ENCODE results near the gene HHEX. TPM values are rescaled to one million over a fixed set of nuclear protein-coding genes. Genes with fewer than 3 reads are reported as not detected.
A peak's percentile ranks its signal among the peaks of the same experiment; 100 is the strongest.

Gene HHEX
- total RNA-seq, 2 experiments from 2014 or later: 0.11 TPM; not detected in 1

DNA sequence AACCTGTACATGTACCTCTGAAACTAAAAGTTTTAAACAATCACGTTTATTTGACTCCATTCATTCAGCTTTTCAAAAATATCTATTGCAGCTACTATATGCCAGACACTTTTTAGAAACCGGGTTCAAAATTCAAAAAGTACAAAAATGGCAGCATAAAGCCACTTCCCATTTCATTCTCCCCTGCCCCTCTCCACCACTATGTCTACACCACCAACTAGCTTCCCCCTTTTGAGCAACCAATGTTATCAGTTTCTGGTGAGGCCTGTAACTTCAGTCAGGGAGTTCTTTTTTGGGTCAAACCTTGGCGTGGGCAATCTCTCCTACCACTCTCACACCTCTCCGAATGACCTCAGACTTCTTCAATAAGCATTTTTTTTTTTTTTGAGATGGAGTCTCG is 11.5 kb upstream of the HHEX start:
- Mint-ChIP-seq H3K27me3 (peaks cover 2% of the 10 kb centered on the region), H3K4me1 (no peaks in the 10 kb centered on the region), H3K9me3 (ENCODE audit: low read depth) (no peaks in the 10 kb centered on the region), H3K4me3 (no peak overlapping the region), H3K36me3 (ENCODE audit: low read depth) (no peaks in the 10 kb centered on the region), H3K27ac (no peak overlapping the region)
- POLR2A ChIA-PET: no interaction called here
- DNase-seq: no peak
- CTCF ChIA-PET: interaction anchor here (0.6 kb wide), 1 partner anchor 1478 kb away, joined by 3 read pairs; no protein-coding TSS in a partner anchor
- intact Hi-C loops (cut with DNase I, micrococcal nuclease): no loop called here
- ATAC-seq: no peak

DNA sequence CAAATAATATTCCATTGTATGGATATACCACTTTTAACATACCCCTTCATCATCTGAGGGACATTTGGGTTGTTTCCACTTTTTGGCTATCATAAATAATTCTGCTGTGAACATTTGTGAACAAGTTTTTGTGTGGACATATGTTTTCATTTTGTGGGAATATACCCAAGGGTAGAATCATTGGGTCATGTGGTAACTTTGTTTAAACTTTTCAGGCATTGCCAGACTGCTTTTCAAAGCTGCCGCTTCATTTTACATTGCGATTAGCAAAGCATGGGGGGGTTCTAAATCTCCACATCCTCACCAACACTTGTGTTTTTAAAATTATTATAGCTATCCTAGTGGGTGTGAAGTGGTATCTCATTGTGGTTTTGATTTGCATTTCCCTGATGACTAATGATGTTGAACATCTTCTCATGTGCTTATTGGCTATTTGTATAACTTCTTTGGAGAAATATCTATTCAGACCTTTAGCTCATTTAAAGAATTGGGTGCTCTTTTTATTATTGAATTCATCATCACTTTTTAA is 8.4 kb upstream of the HHEX start:
- intact Hi-C loops (cut with DNase I, micrococcal nuclease): no loop called here
- Mint-ChIP-seq H3K4me3 (no peak overlapping the region), H3K36me3 (ENCODE audit: low read depth) (no peaks in the 10 kb centered on the region), H3K27me3 (peaks cover 17% of the 10 kb centered on the region), H3K4me1 (no peaks in the 10 kb centered on the region), H3K27ac (no peak overlapping the region), H3K9me3 (ENCODE audit: low read depth) (peaks cover 2% of the 10 kb centered on the region)
- ChIA-PET CTCF (interaction anchor here (0.7 to 1.6 kb wide), 2 partner anchors 9 to 165 kb away, joined by 3 to 4 read pairs; no protein-coding TSS in a partner anchor), POLR2A (interaction anchor here (0.9 kb wide), 1 partner anchor 88 kb away, joined by 3 read pairs; the partner anchor contains the start of gene KIF11)
- DNase-seq: no peak
- no peak for ATAC-seq

DNA sequence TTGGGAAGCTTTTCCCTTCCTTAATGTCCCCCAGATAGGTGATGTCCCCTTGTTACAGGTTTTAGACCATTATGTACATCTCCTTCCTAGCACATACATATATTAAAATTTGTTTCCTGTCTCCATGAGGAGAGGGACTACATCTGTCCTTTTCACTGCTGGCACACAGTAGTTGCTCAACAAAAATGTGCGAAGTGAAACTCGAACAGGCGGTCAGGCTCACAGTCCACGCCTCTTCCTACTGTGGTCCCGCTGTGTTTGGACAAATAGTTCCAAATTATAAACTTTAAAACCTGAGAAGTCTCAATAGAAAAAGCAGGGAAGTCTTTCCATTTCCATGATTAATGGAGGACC is 1.2 kb upstream of the HHEX start:
- Mint-ChIP-seq H3K4me1 (peaks cover 20% of the 10 kb centered on the region), H3K4me3 (peak overlapping the region; percentile 51), H3K36me3 (ENCODE audit: low read depth) (no peaks in the 10 kb centered on the region), H3K9me3 (ENCODE audit: low read depth) (peaks cover 2% of the 10 kb centered on the region), H3K27ac (no peak overlapping the region), H3K27me3 (peaks cover 53% of the 10 kb centered on the region)
- ChIA-PET CTCF (interaction anchor here (0.8 to 1.4 kb wide), 2 partner anchors 41 to 160 kb away, joined by 3 read pairs; partner anchors contain the start of gene EXOC6), POLR2A (interaction anchor here (0.6 kb wide), 1 partner anchor 164 kb away, joined by 5 read pairs; no protein-coding TSS in a partner anchor)
- DNase-seq (no peak), ATAC-seq (no peak)
- intact Hi-C loops (cut with DNase I, micrococcal nuclease): no loop called here

DNA sequence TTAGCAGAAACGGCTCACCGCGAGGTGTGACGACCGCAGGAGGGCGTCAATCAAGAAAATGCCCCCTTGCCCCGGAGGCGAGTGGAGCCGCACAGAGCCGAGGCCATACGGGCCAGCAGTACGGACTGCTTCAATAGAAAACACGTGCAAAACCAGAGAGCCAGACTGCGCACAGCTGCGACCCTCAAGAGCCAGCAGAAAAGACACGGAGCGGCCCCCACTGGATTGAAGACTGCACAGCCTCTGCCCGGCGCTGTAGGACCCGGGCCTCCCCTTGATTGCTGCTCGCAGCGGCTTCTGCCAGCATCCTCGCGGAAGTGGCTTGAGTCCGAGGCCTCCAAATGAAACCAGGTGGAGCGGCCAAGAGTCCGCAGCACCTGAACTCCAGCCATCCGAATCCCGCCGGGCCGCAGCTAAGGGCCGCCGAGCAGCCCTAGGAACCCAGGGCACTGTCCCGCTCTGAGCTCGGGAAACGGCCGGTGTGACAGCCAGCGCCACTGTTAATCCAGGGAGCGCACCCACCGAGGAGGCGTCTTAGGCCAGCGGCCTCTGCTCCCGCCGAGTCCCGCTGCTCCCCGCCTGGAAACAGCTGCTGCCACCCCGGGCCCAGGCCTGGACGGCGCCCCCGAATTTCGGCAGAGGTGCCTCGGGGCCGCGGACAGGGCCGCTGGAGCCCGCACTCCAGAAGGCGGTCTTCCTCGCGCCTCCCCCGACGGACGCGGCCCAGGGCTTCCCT is 660 bp upstream of the HHEX start:
- DNase-seq (peak; percentile 31), ATAC-seq (peak; percentile 23)
- CTCF ChIA-PET: interaction anchor here (0.8 to 1.4 kb wide), 2 partner anchors 42 to 159 kb away, joined by 3 read pairs; partner anchors contain the start of gene EXOC6
- Mint-ChIP-seq H3K36me3 (ENCODE audit: low read depth) (no peaks in the 10 kb centered on the region), H3K27me3 (peaks cover 54% of the 10 kb centered on the region), H3K27ac (no peak overlapping the region), H3K4me1 (peaks cover 20% of the 10 kb centered on the region), H3K9me3 (ENCODE audit: low read depth) (peaks cover 2% of the 10 kb centered on the region), H3K4me3 (peak overlapping the region; percentile 51)
- POLR2A ChIA-PET: no interaction called here
- intact Hi-C loops (cut with DNase I, micrococcal nuclease): no loop called here

DNA sequence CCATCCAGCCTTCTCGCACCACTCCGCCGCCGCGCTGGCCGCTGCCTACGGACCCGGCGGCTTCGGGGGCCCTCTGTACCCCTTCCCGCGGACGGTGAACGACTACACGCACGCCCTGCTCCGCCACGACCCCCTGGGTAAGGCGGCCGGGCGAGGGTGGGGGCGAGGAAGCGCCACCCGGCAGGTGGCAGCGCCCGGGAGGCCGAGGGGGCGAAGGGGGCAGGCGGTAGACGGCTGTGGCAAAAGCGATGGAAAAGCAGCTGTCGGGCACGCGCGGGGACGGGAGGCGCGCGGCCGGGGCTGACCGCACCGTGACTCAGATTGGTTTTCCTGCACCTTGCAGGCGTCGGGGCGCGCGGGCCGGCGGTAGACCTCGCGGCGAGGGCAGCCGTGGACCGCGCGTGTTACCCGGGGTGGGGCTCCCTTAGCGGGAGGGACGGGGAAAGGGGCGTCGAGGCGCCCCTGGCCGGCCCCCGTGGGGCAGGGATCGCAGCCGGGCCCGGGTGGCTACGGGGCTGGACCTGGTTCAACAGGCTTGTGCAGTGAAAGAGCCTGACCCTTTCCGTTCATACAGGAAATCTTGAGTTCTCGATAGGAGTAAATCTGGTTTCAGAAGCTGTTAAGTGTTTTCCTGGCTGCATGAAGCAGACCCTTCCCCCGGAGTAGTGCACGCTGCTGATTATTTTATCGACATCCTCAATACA is 608 bp downstream of the HHEX start:
- ChIA-PET POLR2A (no interaction called here), CTCF (interaction anchor here (0.7 to 1.4 kb wide), 3 partner anchors 8 to 158 kb away, joined by 3 to 4 read pairs (median 3); partner anchors contain the start of gene EXOC6)
- H3K27me3 Mint-ChIP-seq: peaks cover 59% of the 10 kb centered on the region
- H3K36me3 Mint-ChIP-seq (ENCODE audit: low read depth): no peaks in the 10 kb centered on the region
- DNase-seq (peak; percentile 83), ATAC-seq (peak; percentile 75)
- peak overlapping the region; percentile 48 for H3K4me3 Mint-ChIP-seq
- intact Hi-C loops (cut with DNase I, micrococcal nuclease): loop anchor here (1.0 to 5.0 kb wide), 4 partner anchors 98 to 382 kb away; partner anchors contain the start of genes CYP26A1 (in 1 of the 2), EXOC6 (in 1 of the 2) and KIF11 (in 1 of the 2)
- no peak overlapping the region for H3K27ac Mint-ChIP-seq
- H3K9me3 Mint-ChIP-seq (ENCODE audit: low read depth): peaks cover 2% of the 10 kb centered on the region
- H3K4me1 Mint-ChIP-seq: peaks cover 20% of the 10 kb centered on the region

DNA sequence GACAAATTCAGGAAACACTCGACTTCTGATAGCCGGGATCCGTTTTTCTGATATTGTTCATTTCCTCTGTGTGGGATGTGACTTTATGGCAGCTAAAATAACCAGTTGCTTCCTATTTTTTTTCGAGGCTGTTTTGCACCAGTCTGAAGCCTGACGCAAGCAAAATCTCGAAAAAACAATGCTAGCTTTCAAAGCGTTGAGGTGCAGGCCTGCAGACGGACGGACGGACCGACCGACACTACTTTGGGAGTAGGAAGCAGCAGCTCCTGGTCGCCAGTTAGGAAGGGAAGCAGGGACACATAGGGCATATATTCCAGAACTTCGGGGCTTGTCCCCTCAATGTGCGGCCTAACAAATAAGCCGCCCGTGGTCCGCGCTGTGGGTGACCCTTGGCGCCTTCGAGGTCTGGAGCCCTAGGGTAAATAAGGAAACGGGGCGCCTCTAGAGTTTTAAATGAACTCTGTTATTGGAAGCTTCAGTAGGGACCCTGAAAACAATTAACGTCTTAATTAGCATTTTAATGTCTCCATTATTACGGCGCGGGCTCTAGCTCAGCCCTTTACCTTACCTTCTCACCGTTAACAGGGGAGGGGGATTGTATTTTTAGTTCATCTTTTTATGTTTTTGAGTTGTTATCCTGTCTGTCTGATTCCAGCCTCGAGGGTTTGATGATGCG is 1.3 kb downstream of the HHEX start:
- Mint-ChIP-seq H3K4me1 (peaks cover 20% of the 10 kb centered on the region), H3K36me3 (ENCODE audit: low read depth) (no peaks in the 10 kb centered on the region), H3K27me3 (peaks cover 55% of the 10 kb centered on the region), H3K27ac (no peak overlapping the region), H3K4me3 (peak overlapping the region; percentile 48), H3K9me3 (ENCODE audit: low read depth) (no peaks in the 10 kb centered on the region)
- intact Hi-C loops (cut with DNase I, micrococcal nuclease): loop anchor here (1.0 to 5.0 kb wide), 4 partner anchors 99 to 381 kb away; partner anchors contain the start of genes CYP26A1 (in 1 of the 2), EXOC6 (in 1 of the 2) and KIF11 (in 1 of the 2)
- POLR2A ChIA-PET: interaction anchor here (1.3 kb wide), 1 partner anchor 12 kb away, joined by 3 read pairs; no protein-coding TSS in a partner anchor
- CTCF ChIA-PET: interaction anchor here (0.6 to 1.0 kb wide), 2 partner anchors 157 to 190 kb away, joined by 3 to 4 read pairs; partner anchors contain the start of gene EXOC6
- DNase-seq: peak; percentile 16
- ATAC-seq: no peak

DNA sequence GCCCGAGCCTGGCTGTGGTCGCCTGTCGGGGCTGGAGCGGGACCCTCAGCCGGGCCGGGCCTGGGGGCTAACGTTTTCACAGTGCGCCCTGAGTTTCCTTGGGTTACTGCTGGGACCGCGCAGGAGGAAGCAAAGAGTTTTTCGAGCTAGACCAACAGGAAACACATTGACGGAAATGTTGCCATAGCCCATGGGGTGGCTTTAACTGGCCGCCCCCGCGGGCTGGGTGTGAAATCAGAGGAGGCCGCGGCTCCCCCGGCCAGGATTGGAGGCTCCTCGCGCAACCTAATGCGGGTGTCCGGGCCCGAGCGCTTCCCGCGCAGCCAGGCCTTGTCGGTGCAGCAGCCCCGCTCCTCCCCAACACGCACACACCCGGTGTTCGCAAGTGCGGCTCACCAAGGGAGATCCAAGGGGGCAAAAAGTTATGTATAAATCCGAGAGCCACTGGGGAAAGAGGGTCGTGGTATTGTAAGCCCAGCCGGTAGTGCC is 1.9 kb downstream of the HHEX start:
- Mint-ChIP-seq H3K4me3 (no peak overlapping the region), H3K9me3 (ENCODE audit: low read depth) (no peaks in the 10 kb centered on the region), H3K36me3 (ENCODE audit: low read depth) (no peaks in the 10 kb centered on the region), H3K4me1 (peaks cover 20% of the 10 kb centered on the region), H3K27ac (no peak overlapping the region), H3K27me3 (peaks cover 56% of the 10 kb centered on the region)
- ChIA-PET POLR2A (interaction anchor here (1.3 kb wide), 1 partner anchor 11 kb away, joined by 3 read pairs; no protein-coding TSS in a partner anchor), CTCF (interaction anchor here (0.6 to 1.0 kb wide), 2 partner anchors 157 to 189 kb away, joined by 3 to 4 read pairs; partner anchors contain the start of gene EXOC6)
- no peak for ATAC-seq
- DNase-seq: peak; percentile 32
- intact Hi-C loops (cut with DNase I, micrococcal nuclease): loop anchor here (5.0 kb wide), 3 partner anchors 99 to 381 kb away; partner anchors contain the start of genes CYP26A1 (in 1 of the 2) and KIF11 (in 1 of the 2)

DNA sequence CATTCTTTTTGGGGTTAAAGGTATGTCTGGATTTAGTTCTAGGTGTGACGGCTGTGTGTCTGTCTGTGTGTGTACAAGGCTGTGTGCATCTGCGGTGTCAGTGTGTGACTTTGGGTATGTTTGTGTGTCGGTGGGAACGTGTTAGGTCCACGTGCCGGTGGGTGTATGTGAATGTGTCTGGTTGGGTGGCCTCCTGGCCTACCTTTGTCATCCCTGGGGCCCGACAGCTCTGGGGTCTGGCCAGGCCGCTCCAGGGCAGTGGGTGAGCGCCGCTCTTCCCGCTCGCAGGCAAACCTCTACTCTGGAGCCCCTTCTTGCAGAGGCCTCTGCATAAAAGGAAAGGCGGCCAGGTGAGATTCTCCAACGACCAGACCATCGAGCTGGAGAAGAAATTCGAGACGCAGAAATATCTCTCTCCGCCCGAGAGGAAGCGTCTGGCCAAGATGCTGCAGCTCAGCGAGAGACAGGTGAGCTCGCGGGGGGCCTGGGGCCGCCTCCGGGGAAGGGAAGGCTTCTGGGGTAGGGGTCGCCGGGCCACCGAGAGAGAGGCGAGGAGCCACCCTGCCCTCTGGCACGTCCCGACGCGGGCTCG is 2.4 kb downstream of the HHEX start:
- H3K27ac Mint-ChIP-seq: no peak overlapping the region
- peaks cover 58% of the 10 kb centered on the region for H3K27me3 Mint-ChIP-seq
- intact Hi-C loops (cut with DNase I, micrococcal nuclease): loop anchor here (5.0 kb wide), 3 partner anchors 100 to 380 kb away; partner anchors contain the start of genes CYP26A1 (in 1 of the 2) and KIF11 (in 1 of the 2)
- ChIA-PET CTCF (interaction anchor here (1.5 kb wide), 1 partner anchor 191 kb away, joined by 4 read pairs; no protein-coding TSS in a partner anchor), POLR2A (interaction anchor here (1.3 kb wide), 1 partner anchor 11 kb away, joined by 3 read pairs; no protein-coding TSS in a partner anchor)
- H3K36me3 Mint-ChIP-seq (ENCODE audit: low read depth): no peaks in the 10 kb centered on the region
- ATAC-seq: no peak
- H3K4me1 Mint-ChIP-seq: peaks cover 20% of the 10 kb centered on the region
- H3K4me3 Mint-ChIP-seq: no peak overlapping the region
- H3K9me3 Mint-ChIP-seq (ENCODE audit: low read depth): no peaks in the 10 kb centered on the region
- no peak for DNase-seq

DNA sequence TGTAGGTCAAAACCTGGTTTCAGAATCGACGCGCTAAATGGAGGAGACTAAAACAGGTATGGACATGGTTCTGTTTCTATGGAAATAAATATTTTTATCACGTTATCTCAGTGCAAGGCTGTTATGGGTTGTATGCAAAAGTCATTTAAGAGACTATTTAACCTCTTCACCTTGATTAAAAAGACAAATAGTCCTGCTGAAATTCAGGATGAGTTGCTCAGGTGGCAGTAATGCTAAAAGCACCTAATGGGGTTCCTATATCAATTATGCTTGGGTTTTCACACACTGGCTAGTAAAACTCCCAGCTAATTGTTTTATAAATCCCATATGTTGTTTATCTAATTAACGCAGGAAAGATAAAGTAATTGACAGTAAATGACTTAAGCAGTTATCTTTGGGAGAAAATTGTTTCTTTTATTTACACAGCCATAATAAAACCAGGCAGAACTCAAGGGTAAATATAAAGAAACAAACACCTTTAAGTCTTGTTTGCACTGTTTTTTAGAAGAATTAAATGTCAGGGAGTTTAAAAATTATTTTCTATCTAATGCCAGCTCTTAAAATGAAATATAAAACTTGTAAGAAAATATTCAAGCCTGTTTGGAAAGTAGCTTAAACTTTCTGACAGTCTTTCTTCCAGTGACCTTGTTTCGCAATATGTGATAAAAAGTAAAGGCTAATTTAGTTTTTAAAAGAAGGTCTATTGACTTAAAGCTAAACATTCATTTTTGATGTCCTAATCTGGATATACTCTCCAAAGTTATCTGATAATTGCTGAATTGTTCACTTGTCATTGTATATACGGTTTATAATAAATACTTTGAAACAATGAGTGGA is 3.2 kb downstream of the HHEX start:
- Mint-ChIP-seq H3K27me3 (peaks cover 56% of the 10 kb centered on the region), H3K36me3 (ENCODE audit: low read depth) (no peaks in the 10 kb centered on the region), H3K4me1 (peaks cover 22% of the 10 kb centered on the region), H3K4me3 (no peak overlapping the region), H3K27ac (no peak overlapping the region), H3K9me3 (ENCODE audit: low read depth) (no peaks in the 10 kb centered on the region)
- DNase-seq (no peak), ATAC-seq (no peak)
- POLR2A ChIA-PET: no interaction called here
- intact Hi-C loops (cut with DNase I, micrococcal nuclease): loop anchor here (5.0 kb wide), 3 partner anchors 101 to 379 kb away; partner anchors contain the start of genes CYP26A1 (in 1 of the 2) and KIF11 (in 1 of the 2)
- CTCF ChIA-PET: interaction anchor here (0.6 to 1.5 kb wide), 5 partner anchors 20 to 811 kb away, joined by 3 to 4 read pairs (median 3); no protein-coding TSS in a partner anchor

Data from activated CD4-positive, alpha-beta T cell treated with anti-CD3 and anti-CD28 coated beads for 36 hours (primary cell).